AG04450 (cell line): ENCODE data around the gene NEGR1. TPM values are rescaled to one million over a fixed set of nuclear protein-coding genes. Genes with fewer than 3 reads are reported as not detected.

ENCODE experiments used
- CTCF ChIA-PET: fragments of 300-600, 350-600 bp; formaldehyde crosslinking; extraction: SDS; loops from one replicate; lab custom pipeline; 2022; ENCODE audit warnings: antibody characterized with exemption, inconsistent platforms; lab: Charles Lee
- POLR2A ChIA-PET: fragments of 350-600 bp; formaldehyde crosslinking; extraction: SDS; loops from one replicate; lab custom pipeline; 2021; ENCODE audit warnings: antibody characterized with exemption, inconsistent platforms; lab: Yijun Ruan, JAX
- DNase-seq: peaks from one replicate; pipeline ENCODE4 v3.0.0-alpha.2; 2011; ENCODE audit warnings: low read depth, low spot score
- H3K27ac ChIP-seq: one replicate; pipeline ENCODE4 v1.5.1; 2012; ENCODE audit warnings: low read depth, low read length, control low read depth
- H3K27me3 ChIP-seq: one replicate; pipeline ENCODE4 v1.6.0; 2012; ENCODE audit warnings: low read length; ENCODE audit not compliant: control insufficient read depth, insufficient read depth
- H3K4me3 ChIP-seq: 2 replicates; pipeline ENCODE4 v1.5.1; 2011; ENCODE audit warnings: mild to moderate bottlenecking, low read depth, low read length, control low read depth
- H3K9me3 ChIP-seq: 2 replicates; pipeline ENCODE4 v1.5.1; 2012; ENCODE audit warnings: low read length; ENCODE audit not compliant: control insufficient read depth, insufficient read depth
- CTCF ChIP-seq: IDR thresholded peaks from 2 replicates; pipeline ENCODE4 v1.5.1; 2011; ENCODE audit warnings: low read depth, low read length, control low read depth, inconsistent platforms
- polyA plus RNA-seq: library from polyadenylated mRNA; depleted of rRNA; stranded (reverse); fragments of >200 nt; gene quantifications from 2 replicates; pipeline ENCODE4 v1.2.3, GENCODE V29; 2011

The NEGR1 gene
- polyA plus RNA-seq, 1 experiment: 11.3 TPM

DNA sequence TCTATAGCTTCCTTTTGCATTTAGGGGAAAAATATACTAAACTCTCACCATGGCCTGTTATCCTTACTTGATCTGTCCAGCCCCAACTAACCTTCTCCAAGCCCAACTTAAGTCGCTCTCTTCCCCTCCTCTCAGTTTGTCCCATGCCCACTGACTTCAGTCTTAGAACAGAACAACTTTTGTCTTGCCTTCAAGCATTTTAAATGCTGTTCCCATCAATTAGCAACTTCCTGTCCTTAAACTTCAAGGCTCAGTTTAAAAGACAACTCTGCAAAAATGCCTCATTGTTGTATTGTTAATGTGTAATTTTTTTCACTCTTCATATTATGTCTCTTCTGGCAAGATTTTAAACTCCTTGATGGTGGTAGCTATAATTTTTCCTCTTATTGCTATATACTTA is 526.9 kb downstream of the NEGR1 start:
- no peak overlapping the region for H3K27ac ChIP-seq
- no peaks in the 10 kb centered on the region for H3K9me3 ChIP-seq
- no peak for DNase-seq
- no peak overlapping the region for H3K4me3 ChIP-seq
- POLR2A ChIA-PET: no interaction called here
- CTCF ChIA-PET: no interaction called here
- TF ChIP-seq CTCF: no peak
- H3K27me3 ChIP-seq: no peaks in the 10 kb centered on the region

GRCh38 chr1:71753746-71754145 is 528.6 kb downstream of the NEGR1 start:
- Histone ChIP-seq H3K9me3 (no peaks in the 10 kb centered on the region; the same call in 1 of the 2 replicates), H3K27ac (no peak overlapping the region), H3K27me3 (no peaks in the 10 kb centered on the region), H3K4me3 (no peak overlapping the region)
- DNase-seq: no peak
- CTCF ChIA-PET: no interaction called here
- POLR2A ChIA-PET: no interaction called here
- no peak for TF ChIP-seq CTCF

GRCh38 chr1:71745326-71745725 is 537.0 kb downstream of the NEGR1 start:
- Histone ChIP-seq H3K27me3 (no peaks in the 10 kb centered on the region), H3K4me3 (no peak overlapping the region), H3K27ac (no peak overlapping the region), H3K9me3 (no peaks in the 10 kb centered on the region; the same call in 1 of the 2 replicates)
- POLR2A ChIA-PET: no interaction called here
- TF ChIP-seq CTCF: no peak
- CTCF ChIA-PET: no interaction called here
- no peak for DNase-seq

DNA sequence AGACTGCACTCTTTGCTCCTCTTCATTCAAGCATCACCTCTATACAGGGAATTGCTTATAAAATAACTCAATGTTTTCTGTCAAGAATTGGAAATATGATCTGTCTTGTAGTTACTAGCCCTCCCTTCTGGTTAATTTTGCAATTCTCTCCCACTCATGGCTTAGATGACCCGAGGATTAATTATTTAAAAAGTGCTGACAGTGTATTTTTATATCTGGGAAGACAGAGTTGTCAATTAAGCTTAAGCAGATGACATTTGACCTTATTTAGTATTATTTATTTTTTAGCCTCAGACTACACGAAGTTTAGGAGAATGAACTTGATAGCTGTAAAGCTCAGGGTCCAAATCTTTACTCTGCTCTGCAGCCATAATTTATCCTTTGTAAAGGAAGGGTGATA is 538.5 kb downstream of the NEGR1 start:
- ChIA-PET CTCF (no interaction called here), POLR2A (no interaction called here)
- Histone ChIP-seq H3K9me3 (no peaks in the 10 kb centered on the region), H3K4me3 (no peak overlapping the region), H3K27ac (no peak overlapping the region), H3K27me3 (no peaks in the 10 kb centered on the region)
- TF ChIP-seq CTCF: no peak
- DNase-seq: no peak

DNA sequence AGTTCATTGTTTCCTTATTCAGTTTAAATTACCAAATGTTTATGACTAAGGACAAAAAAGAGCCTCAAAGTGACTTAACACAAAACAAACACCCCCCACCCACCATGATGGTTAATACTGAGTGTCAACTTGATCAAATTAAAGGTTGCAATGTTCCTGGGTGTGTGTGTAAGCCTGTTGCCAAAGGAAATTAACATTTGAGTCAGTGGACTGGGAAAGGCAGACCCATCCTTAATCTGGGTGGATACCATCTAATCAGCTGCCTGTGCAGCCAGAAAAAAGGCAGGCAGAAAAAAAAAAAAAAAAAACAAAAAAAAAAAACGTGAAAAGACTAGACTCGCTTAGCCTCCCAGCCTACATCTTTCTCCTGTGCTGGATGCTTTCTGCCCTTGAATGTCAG is 543.4 kb downstream of the NEGR1 start:
- Histone ChIP-seq H3K4me3 (no peak overlapping the region), H3K27ac (no peak overlapping the region), H3K9me3 (no peaks in the 10 kb centered on the region), H3K27me3 (no peaks in the 10 kb centered on the region)
- TF ChIP-seq CTCF: no peak
- POLR2A ChIA-PET: no interaction called here
- CTCF ChIA-PET: no interaction called here
- no peak for DNase-seq
